HCT116 (cell line): ENCODE measurements around the gene BNC2. TPM values are rescaled to one million over a fixed set of nuclear protein-coding genes. Genes with fewer than 3 reads are reported as not detected.

Experiments used
- ATAC-seq: fragments of 200-7000 bp; cut with Tn5 transposase; 2 replicates; pipeline ENCODE4 v1.9.1; 2020; ENCODE audit warnings: mild to moderate bottlenecking, moderate library complexity
- BruUV-seq: library from RNA; stranded (reverse); fragments of 400-500 nt; replicated peaks from 2 replicates; lab custom pipeline; 2021; lab: Mats Ljungman, UMichigan
- CTCF ChIA-PET: fragments of 300-600 bp; sonication (Branson Sonifier 250); formaldehyde crosslinking; loops from one replicate; lab custom pipeline; 2021; ENCODE audit warnings: antibody characterized with exemption; lab: Charles Lee
- POLR2A ChIA-PET: fragments of 300-600, 350-600 bp; sonication (Branson Sonifier 250); formaldehyde crosslinking; loops from one replicate; lab custom pipeline; 2021; ENCODE audit warnings: antibody characterized with exemption; lab: Charles Lee
- RAD21 ChIA-PET, 2 experiments: fragments of 300-600 bp; sonication (Branson Sonifier 250); formaldehyde crosslinking; loops; one replicate each; lab custom pipeline; 2023; ENCODE audit warnings: low total read pairs in 2 of 2; ENCODE audit not compliant: uncharacterized antibody in 2 of 2, unreplicated experiment in 2 of 2, low non-redundant PET in 1 of 2; lab: Charles Lee
- DNase-seq: peaks from one replicate; pipeline ENCODE4 v3.0.0-alpha.2; 2010; ENCODE audit warnings: low read depth, low spot score
- H2AFZ ChIP-seq: fragments of 200-600 bp; shearing (Covaris generic), sonication (generic); 2 replicates; pipeline ENCODE4 v1.6.1; 2017; ENCODE audit warnings: low read depth, mixed run types, mixed read lengths, antibody characterized with exemption, low read length; ENCODE audit not compliant: poor library complexity, severe bottlenecking
- H3K27ac ChIP-seq: 2 replicates; pipeline ENCODE4 v1.5.1; 2012; ENCODE audit warnings: low read depth, low read length
- H3K27me3 ChIP-seq: fragments of 200-600 bp; sonication (generic); 2 replicates; pipeline ENCODE4 v1.6.1; 2016; ENCODE audit warnings: mixed run types, low read length, mixed read lengths; ENCODE audit not compliant: insufficient read depth
- H3K36me3 ChIP-seq, 2 experiments: fragments of 200-500 bp in 1 of 2; fragments of 200-600 bp in 1 of 2; sonication (Bioruptor generic) in 1 of 2; sonication (generic) in 1 of 2; 2 replicates each; pipeline versions ENCODE4 v1.5.1 to v1.6.1; 2014 to 2016; ENCODE audit warnings: low read length in 2 of 2, inconsistent platforms in 1 of 2, mixed read lengths in 1 of 2, mixed run types in 1 of 2; ENCODE audit not compliant: insufficient read depth in 2 of 2, control insufficient read depth in 1 of 2
- H3K4me1 ChIP-seq, 2 experiments: fragments of 200-600 bp in 1 of 2; sonication (generic) in 1 of 2; 2 replicates each; pipeline versions ENCODE4 v1.5.1 to v1.6.1; 2012 to 2017; ENCODE audit warnings: low read length in 2 of 2, inconsistent platforms in 1 of 2, mild to moderate bottlenecking in 1 of 2, mixed read lengths in 1 of 2, mixed run types in 1 of 2, moderate library complexity in 1 of 2; ENCODE audit not compliant: insufficient read depth in 2 of 2, control insufficient read depth in 1 of 2
- H3K4me2 ChIP-seq: fragments of 200-600 bp; sonication (generic); 2 replicates; pipeline ENCODE4 v1.6.1; 2017; ENCODE audit warnings: mixed run types, low read length, mixed read lengths
- H3K4me3 ChIP-seq, 2 experiments: fragments of 200-600 bp in 1 of 2; sonication (generic) in 1 of 2; replicated peaks in 1 of 2; 2 replicates each; pipeline ENCODE4 v1.5.1; 2011 to 2016; ENCODE audit warnings: low read length in 2 of 2, control low read depth in 1 of 2, low read depth in 1 of 2, mild to moderate bottlenecking in 1 of 2, mixed read lengths in 1 of 2, mixed run types in 1 of 2
- H3K79me2 ChIP-seq: fragments of 200-600 bp; sonication (generic); 2 replicates; pipeline ENCODE4 v1.6.1; 2017; ENCODE audit warnings: mild to moderate bottlenecking, mixed run types, low read length, moderate library complexity, mixed read lengths; ENCODE audit not compliant: insufficient read depth
- H3K9ac ChIP-seq: fragments of 200-600 bp; sonication (generic); 2 replicates; pipeline ENCODE4 v1.6.1; 2016; ENCODE audit warnings: low read length, mixed read lengths
- H3K9me2 ChIP-seq: fragments of 200-600 bp; sonication (generic), shearing (Covaris generic); 2 replicates; pipeline ENCODE4 v1.6.1; 2017; ENCODE audit warnings: mixed run types, mild to moderate bottlenecking, moderate library complexity; ENCODE audit not compliant: insufficient read depth
- H3K9me3 ChIP-seq, 2 experiments: fragments of 200-500 bp in 1 of 2; fragments of 200-600 bp in 1 of 2; sonication (Bioruptor generic) in 1 of 2; sonication (generic) in 1 of 2; 2 replicates each; pipeline ENCODE4 v1.6.1; 2014 to 2017; ENCODE audit warnings: low read length in 2 of 2, mixed read lengths in 2 of 2, inconsistent platforms in 1 of 2, low read depth in 1 of 2, mild to moderate bottlenecking in 1 of 2, mixed run types in 1 of 2, moderate library complexity in 1 of 2; ENCODE audit not compliant: control insufficient read depth in 1 of 2, insufficient read depth in 1 of 2
- H4K20me1 ChIP-seq: fragments of 200-600 bp; sonication (generic), shearing (Covaris generic); 2 replicates; pipeline ENCODE4 v1.6.1; 2017; ENCODE audit warnings: mixed run types, mild to moderate bottlenecking, moderate library complexity; ENCODE audit not compliant: insufficient read depth
- CBX3 ChIP-seq: IDR thresholded peaks from 2 replicates; pipeline ENCODE4 v1.6.1; 2012; ENCODE audit warnings: low read depth
- EGR1 ChIP-seq: IDR thresholded peaks from 2 replicates; pipeline ENCODE4 v1.6.1; 2012; ENCODE audit warnings: low read depth
- ELF1 ChIP-seq: IDR thresholded peaks from 2 replicates; pipeline ENCODE4 v1.6.1; 2012; ENCODE audit warnings: low read depth, borderline replicate concordance
- EZH2 ChIP-seq: fragments of 200-600 bp; sonication (generic); IDR thresholded peaks from 2 replicates; pipeline ENCODE4 v1.6.1; 2017; ENCODE audit warnings: antibody characterized with exemption, mixed run types
- EZH2phosphoT487 ChIP-seq: fragments of 200-600 bp; IDR thresholded peaks from 2 replicates; pipeline ENCODE4 v1.6.1; 2018; ENCODE audit warnings: antibody characterized with exemption, borderline replicate concordance
- FOSL1 ChIP-seq: IDR thresholded peaks from 2 replicates; pipeline ENCODE4 v1.6.1; 2012; ENCODE audit warnings: low read depth
- JUND ChIP-seq: IDR thresholded peaks from 2 replicates; pipeline ENCODE4 v1.6.1; 2012
- MAX ChIP-seq: IDR thresholded peaks from 2 replicates; pipeline ENCODE4 v1.6.1; 2012
- POLR2A ChIP-seq: IDR thresholded peaks from 2 replicates; pipeline ENCODE4 v1.7.0; 2011; ENCODE audit warnings: borderline replicate concordance; ENCODE audit not compliant: insufficient read depth, insufficient read length; ENCODE audit errors: extremely low read depth
- POLR2AphosphoS5 ChIP-seq: IDR thresholded peaks from 2 replicates; pipeline ENCODE4 v1.6.1; 2011; ENCODE audit warnings: mild to moderate bottlenecking, low read depth, low read length, moderate library complexity
- RAD21 ChIP-seq: IDR thresholded peaks from 2 replicates; pipeline ENCODE4 v1.6.1; 2012; ENCODE audit warnings: low read depth, mild to moderate bottlenecking
- SIN3A ChIP-seq: IDR thresholded peaks from 2 replicates; pipeline ENCODE4 v1.6.1; 2012; ENCODE audit warnings: low read depth
- SP1 ChIP-seq: IDR thresholded peaks from 2 replicates; pipeline ENCODE4 v1.6.1; 2012; ENCODE audit warnings: low read depth
- SRF ChIP-seq: IDR thresholded peaks from 2 replicates; pipeline ENCODE4 v1.6.1; 2012; ENCODE audit warnings: low read depth
- ZFX ChIP-seq: fragments of 450-650 bp; IDR thresholded peaks from 2 replicates; pipeline ENCODE4 v1.6.1; 2017
- ZNF274 ChIP-seq: fragments of 200-500 bp; sonication (Bioruptor generic); IDR thresholded peaks from 2 replicates; pipeline ENCODE4 v1.6.1; 2014; ENCODE audit warnings: mild to moderate bottlenecking, low read depth, low read length, inconsistent platforms
- intact Hi-C: fragments of 100-400 bp; cut with micrococcal nuclease; formaldehyde crosslinking; loops from 2 replicates; pipeline ENCODE4 v1.10.0; 2022
- total RNA-seq: library from RNA; stranded (reverse); gene quantifications from one replicate; pipeline ENCODE4 v1.2.1, GENCODE V29; 2021; ENCODE audit not compliant: unreplicated experiment
- TF ChIP-seq, protein P1 (sequence below), 3 experiments: fragments of 200-600 bp in 1 of 3; sonication (generic) in 1 of 3; IDR thresholded peaks in 2 of 3; conservative IDR thresholded peaks in 1 of 3; 2 replicates each; pipeline ENCODE4 v1.5.1; 2012 to 2017; ENCODE audit warnings: low read depth in 2 of 3, low read length in 2 of 3, antibody characterized with exemption in 1 of 3, borderline replicate concordance in 1 of 3, control low read depth in 1 of 3, mild to moderate bottlenecking in 1 of 3, mixed read lengths in 1 of 3, mixed run types in 1 of 3, moderate library complexity in 1 of 3; ENCODE audit not compliant: insufficient read depth in 1 of 3
- TF ChIP-seq, protein P2 (sequence below): IDR thresholded peaks from 2 replicates; pipeline ENCODE4 v1.6.1; 2012; ENCODE audit warnings: low read depth
- TF ChIP-seq, protein P3 (sequence below): IDR thresholded peaks from 2 replicates; pipeline ENCODE4 v1.6.1; 2012
- TF ChIP-seq, protein P4 (sequence below): IDR thresholded peaks from 2 replicates; pipeline ENCODE4 v1.6.1; 2011; ENCODE audit warnings: mild to moderate bottlenecking, low read length, moderate library complexity; ENCODE audit not compliant: insufficient replicate concordance; ENCODE audit errors: extremely low read depth

The BNC2 gene
- total RNA-seq, 1 experiment from 2014 or later = 0.37 TPM

DNA sequence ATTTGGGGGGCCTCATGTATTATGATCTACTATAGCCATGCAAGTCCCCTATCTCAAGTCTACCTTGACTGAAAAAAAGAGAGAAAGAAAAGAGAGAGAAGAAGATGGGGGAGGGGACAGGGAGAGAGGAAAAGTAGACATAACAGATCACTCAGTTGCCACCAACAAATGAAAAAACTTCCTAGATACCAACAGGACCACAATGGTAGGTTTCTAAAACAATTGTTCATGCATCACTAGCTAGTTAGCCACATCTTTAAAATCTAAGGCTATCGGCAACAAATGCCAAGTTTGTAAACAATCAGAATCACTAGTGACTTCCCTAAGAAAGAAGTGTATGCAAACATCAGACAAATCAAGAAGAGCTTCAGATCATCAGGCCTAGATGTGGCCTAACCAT lies 328.2 kb downstream of the BNC2 start:
- no peak overlapping the region for H3K9ac ChIP-seq
- BruUV-seq = no TSS peak
- ChIA-PET RAD21 (no interaction called here), POLR2A (no interaction called here), CTCF (no interaction called here)
- H3K9me3 ChIP-seq = no peaks in the 10 kb centered on the region
- no peaks in the 10 kb centered on the region for H3K9me2 ChIP-seq
- no peaks in the 10 kb centered on the region for H3K4me1 ChIP-seq
- no peaks in the 10 kb centered on the region for H4K20me1 ChIP-seq
- H3K27ac ChIP-seq = no peak overlapping the region
- H3K4me3 ChIP-seq = no peak overlapping the region
- ATAC-seq = no peak
- no peaks in the 10 kb centered on the region for H3K79me2 ChIP-seq
- intact Hi-C loops = no loop called here
- H2AFZ ChIP-seq = no peak overlapping the region
- peaks cover 20% of the 10 kb centered on the region; the same call in 1 of the 2 replicates for H3K27me3 ChIP-seq
- TF ChIP-seq, protein P1, sequence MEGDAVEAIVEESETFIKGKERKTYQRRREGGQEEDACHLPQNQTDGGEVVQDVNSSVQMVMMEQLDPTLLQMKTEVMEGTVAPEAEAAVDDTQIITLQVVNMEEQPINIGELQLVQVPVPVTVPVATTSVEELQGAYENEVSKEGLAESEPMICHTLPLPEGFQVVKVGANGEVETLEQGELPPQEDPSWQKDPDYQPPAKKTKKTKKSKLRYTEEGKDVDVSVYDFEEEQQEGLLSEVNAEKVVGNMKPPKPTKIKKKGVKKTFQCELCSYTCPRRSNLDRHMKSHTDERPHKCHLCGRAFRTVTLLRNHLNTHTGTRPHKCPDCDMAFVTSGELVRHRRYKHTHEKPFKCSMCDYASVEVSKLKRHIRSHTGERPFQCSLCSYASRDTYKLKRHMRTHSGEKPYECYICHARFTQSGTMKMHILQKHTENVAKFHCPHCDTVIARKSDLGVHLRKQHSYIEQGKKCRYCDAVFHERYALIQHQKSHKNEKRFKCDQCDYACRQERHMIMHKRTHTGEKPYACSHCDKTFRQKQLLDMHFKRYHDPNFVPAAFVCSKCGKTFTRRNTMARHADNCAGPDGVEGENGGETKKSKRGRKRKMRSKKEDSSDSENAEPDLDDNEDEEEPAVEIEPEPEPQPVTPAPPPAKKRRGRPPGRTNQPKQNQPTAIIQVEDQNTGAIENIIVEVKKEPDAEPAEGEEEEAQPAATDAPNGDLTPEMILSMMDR (IDR thresholded peaks at IDR 0.05 in 2 of 3, conservative IDR thresholded peaks at IDR 0.05 in 1 of 3; ENCODE audit: borderline replicate concordance in 1 of 3, insufficient read depth in 1 of 3, low read depth in 2 of 3, low read length in 2 of 3) = no peak
- TF ChIP-seq SIN3A = no peak
- TF ChIP-seq RAD21 = no peak
- no peak for TF ChIP-seq POLR2AphosphoS5
- TF ChIP-seq, protein P2, sequence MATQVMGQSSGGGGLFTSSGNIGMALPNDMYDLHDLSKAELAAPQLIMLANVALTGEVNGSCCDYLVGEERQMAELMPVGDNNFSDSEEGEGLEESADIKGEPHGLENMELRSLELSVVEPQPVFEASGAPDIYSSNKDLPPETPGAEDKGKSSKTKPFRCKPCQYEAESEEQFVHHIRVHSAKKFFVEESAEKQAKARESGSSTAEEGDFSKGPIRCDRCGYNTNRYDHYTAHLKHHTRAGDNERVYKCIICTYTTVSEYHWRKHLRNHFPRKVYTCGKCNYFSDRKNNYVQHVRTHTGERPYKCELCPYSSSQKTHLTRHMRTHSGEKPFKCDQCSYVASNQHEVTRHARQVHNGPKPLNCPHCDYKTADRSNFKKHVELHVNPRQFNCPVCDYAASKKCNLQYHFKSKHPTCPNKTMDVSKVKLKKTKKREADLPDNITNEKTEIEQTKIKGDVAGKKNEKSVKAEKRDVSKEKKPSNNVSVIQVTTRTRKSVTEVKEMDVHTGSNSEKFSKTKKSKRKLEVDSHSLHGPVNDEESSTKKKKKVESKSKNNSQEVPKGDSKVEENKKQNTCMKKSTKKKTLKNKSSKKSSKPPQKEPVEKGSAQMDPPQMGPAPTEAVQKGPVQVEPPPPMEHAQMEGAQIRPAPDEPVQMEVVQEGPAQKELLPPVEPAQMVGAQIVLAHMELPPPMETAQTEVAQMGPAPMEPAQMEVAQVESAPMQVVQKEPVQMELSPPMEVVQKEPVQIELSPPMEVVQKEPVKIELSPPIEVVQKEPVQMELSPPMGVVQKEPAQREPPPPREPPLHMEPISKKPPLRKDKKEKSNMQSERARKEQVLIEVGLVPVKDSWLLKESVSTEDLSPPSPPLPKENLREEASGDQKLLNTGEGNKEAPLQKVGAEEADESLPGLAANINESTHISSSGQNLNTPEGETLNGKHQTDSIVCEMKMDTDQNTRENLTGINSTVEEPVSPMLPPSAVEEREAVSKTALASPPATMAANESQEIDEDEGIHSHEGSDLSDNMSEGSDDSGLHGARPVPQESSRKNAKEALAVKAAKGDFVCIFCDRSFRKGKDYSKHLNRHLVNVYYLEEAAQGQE = no peak
- no peak for TF ChIP-seq ELF1
- no peak for TF ChIP-seq JUND
- no peak for TF ChIP-seq EZH2phosphoT487
- no peak for TF ChIP-seq POLR2A
- TF ChIP-seq EZH2 = no peak
- no peak for TF ChIP-seq SP1
- no peak for TF ChIP-seq MAX
- no peak for TF ChIP-seq EGR1
- no peak for TF ChIP-seq ZNF274
- TF ChIP-seq FOSL1 = no peak
- no peak for TF ChIP-seq SRF
- TF ChIP-seq, protein P3, sequence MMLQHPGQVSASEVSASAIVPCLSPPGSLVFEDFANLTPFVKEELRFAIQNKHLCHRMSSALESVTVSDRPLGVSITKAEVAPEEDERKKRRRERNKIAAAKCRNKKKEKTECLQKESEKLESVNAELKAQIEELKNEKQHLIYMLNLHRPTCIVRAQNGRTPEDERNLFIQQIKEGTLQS = no peak
- TF ChIP-seq, protein P4, sequence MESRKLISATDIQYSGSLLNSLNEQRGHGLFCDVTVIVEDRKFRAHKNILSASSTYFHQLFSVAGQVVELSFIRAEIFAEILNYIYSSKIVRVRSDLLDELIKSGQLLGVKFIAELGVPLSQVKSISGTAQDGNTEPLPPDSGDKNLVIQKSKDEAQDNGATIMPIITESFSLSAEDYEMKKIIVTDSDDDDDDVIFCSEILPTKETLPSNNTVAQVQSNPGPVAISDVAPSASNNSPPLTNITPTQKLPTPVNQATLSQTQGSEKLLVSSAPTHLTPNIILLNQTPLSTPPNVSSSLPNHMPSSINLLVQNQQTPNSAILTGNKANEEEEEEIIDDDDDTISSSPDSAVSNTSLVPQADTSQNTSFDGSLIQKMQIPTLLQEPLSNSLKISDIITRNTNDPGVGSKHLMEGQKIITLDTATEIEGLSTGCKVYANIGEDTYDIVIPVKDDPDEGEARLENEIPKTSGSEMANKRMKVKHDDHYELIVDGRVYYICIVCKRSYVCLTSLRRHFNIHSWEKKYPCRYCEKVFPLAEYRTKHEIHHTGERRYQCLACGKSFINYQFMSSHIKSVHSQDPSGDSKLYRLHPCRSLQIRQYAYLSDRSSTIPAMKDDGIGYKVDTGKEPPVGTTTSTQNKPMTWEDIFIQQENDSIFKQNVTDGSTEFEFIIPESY = no peak
- TF ChIP-seq ZFX = no peak
- TF ChIP-seq CBX3 = no peak
- H3K36me3 ChIP-seq = no peaks in the 10 kb centered on the region; a peak in 1 of 4 replicates
- H3K4me2 ChIP-seq = no peak overlapping the region
- DNase-seq = no peak
